Activated T-cell treated with anti-CD3 and anti-CD28 coated beads, Interleukin-2, amount 50 U/mL, for 24 hours (primary cell): Measurements from ENCODE around the gene PDILT.
"Not testable (repeated sequence)": the region's sequence is repeated elsewhere in the genome, so short reads cannot be mapped to it uniquely, and the experiment has no call there.

Experiments used
- DNase-seq: peaks from one replicate; pipeline ENCODE4 v3.0.0-alpha.2; 2020
- H3K27ac Mint-ChIP-seq: 2 replicates; pipeline ENCODE4 v1.8.0; 2020; ENCODE audit warnings: mild to moderate bottlenecking, mixed read lengths
- H3K27me3 Mint-ChIP-seq: 2 replicates; pipeline ENCODE4 v1.8.0; 2020; ENCODE audit warnings: mixed read lengths
- H3K36me3 Mint-ChIP-seq: 2 replicates; pipeline ENCODE4 v1.8.0; 2020; ENCODE audit warnings: low read depth, mixed read lengths
- H3K4me1 Mint-ChIP-seq: 2 replicates; pipeline ENCODE4 v1.8.0; 2020; ENCODE audit warnings: low read depth, mixed read lengths
- H3K4me3 Mint-ChIP-seq: 2 replicates; pipeline ENCODE4 v1.8.0; 2020; ENCODE audit warnings: mild to moderate bottlenecking, moderate library complexity, mixed read lengths
- H3K9me3 Mint-ChIP-seq: 2 replicates; pipeline ENCODE4 v1.8.0; 2020; ENCODE audit warnings: mixed read lengths

PDILT gene

GRCh38 chr16:20421748-20422147 is 17.2 kb upstream of the PDILT start:
- H3K27ac Mint-ChIP-seq, H3K4me3 Mint-ChIP-seq, H3K9me3 Mint-ChIP-seq, DNase-seq, H3K27me3 Mint-ChIP-seq, H3K4me1 Mint-ChIP-seq, H3K36me3 Mint-ChIP-seq: not testable (repeated sequence)

- H3K27ac Mint-ChIP-seq, H3K9me3 Mint-ChIP-seq, H3K36me3 Mint-ChIP-seq, H3K4me1 Mint-ChIP-seq, H3K27me3 Mint-ChIP-seq, DNase-seq, H3K4me3 Mint-ChIP-seq: not testable (repeated sequence)
Measured at GRCh38 chr16:20419093-20419492, 14.6 kb upstream of the PDILT start.

- no peak overlapping the region for H3K27ac Mint-ChIP-seq
- H3K4me1 Mint-ChIP-seq = no peaks in the 10 kb centered on the region
- H3K36me3 Mint-ChIP-seq = no peaks in the 10 kb centered on the region
- no peak for DNase-seq
- no peaks in the 10 kb centered on the region for H3K9me3 Mint-ChIP-seq
- peaks cover 9% of the 10 kb centered on the region for H3K27me3 Mint-ChIP-seq
- no peak overlapping the region for H3K4me3 Mint-ChIP-seq
Measured at GRCh38 chr16:20415541-20415940, 11.0 kb upstream of the PDILT start.

- no peak for DNase-seq
- peaks cover 15% of the 10 kb centered on the region for H3K27me3 Mint-ChIP-seq
- H3K27ac Mint-ChIP-seq = no peak overlapping the region
- H3K36me3 Mint-ChIP-seq = no peaks in the 10 kb centered on the region
- H3K4me1 Mint-ChIP-seq = no peaks in the 10 kb centered on the region
- H3K4me3 Mint-ChIP-seq = no peak overlapping the region
- no peaks in the 10 kb centered on the region for H3K9me3 Mint-ChIP-seq
Measured at GRCh38 chr16:20411055-20411454, 6.5 kb upstream of the PDILT start.

GRCh38 chr16:20410121-20410723 is 5.7 kb upstream of the PDILT start:
- no peaks in the 10 kb centered on the region for H3K36me3 Mint-ChIP-seq
- H3K4me1 Mint-ChIP-seq = no peaks in the 10 kb centered on the region
- no peak overlapping the region for H3K27ac Mint-ChIP-seq

GRCh38 chr16:20409398-20410120 is 5.0 kb upstream of the PDILT start, which contains the start of gene ACSM5:
Gene ACSM5, plus strand, starts transcription at chr16:20409534. Its CDS starts 1,951 bp downstream, at chr16:20411485.
- no peak for DNase-seq
- H3K4me1 Mint-ChIP-seq = no peaks in the 10 kb centered on the region
- H3K4me3 Mint-ChIP-seq = no peak within 1 kb of the TSS
- no peak within 1 kb of the TSS for H3K27ac Mint-ChIP-seq
- no peaks in the 10 kb centered on the region for H3K36me3 Mint-ChIP-seq
- H3K27me3 Mint-ChIP-seq = peaks cover 15% of the 10 kb centered on the region
- no peaks in the 10 kb centered on the region for H3K9me3 Mint-ChIP-seq

More at GRCh38 chr16:20410121-20410723, 5.7 kb upstream of the PDILT start:
- Mint-ChIP-seq H3K4me3 (no peak overlapping the region), H3K27me3 (peaks cover 15% of the 10 kb centered on the region), H3K9me3 (no peaks in the 10 kb centered on the region)
- DNase-seq = no peak

GRCh38 chr16:20402651-20403050 is 1.9 kb downstream of the PDILT start:
- DNase-seq = no peak
- Mint-ChIP-seq H3K27me3 (no peaks in the 10 kb centered on the region), H3K4me3 (no peak overlapping the region), H3K36me3 (no peaks in the 10 kb centered on the region), H3K9me3 (no peaks in the 10 kb centered on the region), H3K27ac (no peak overlapping the region), H3K4me1 (no peaks in the 10 kb centered on the region)

GRCh38 chr16:20401475-20402016 is 3.0 kb downstream of the PDILT start:
- no peaks in the 10 kb centered on the region for H3K36me3 Mint-ChIP-seq
- no peak overlapping the region for H3K4me3 Mint-ChIP-seq
- no peak for DNase-seq
- no peaks in the 10 kb centered on the region for H3K4me1 Mint-ChIP-seq
- no peaks in the 10 kb centered on the region for H3K27me3 Mint-ChIP-seq
- H3K9me3 Mint-ChIP-seq = no peaks in the 10 kb centered on the region
- H3K27ac Mint-ChIP-seq = no peak overlapping the region

GRCh38 chr16:20401066-20401465 is 3.5 kb downstream of the PDILT start:
- DNase-seq = no peak
- no peak overlapping the region for H3K27ac Mint-ChIP-seq
- H3K27me3 Mint-ChIP-seq = no peaks in the 10 kb centered on the region
- no peaks in the 10 kb centered on the region for H3K36me3 Mint-ChIP-seq
- H3K4me1 Mint-ChIP-seq = no peaks in the 10 kb centered on the region
- H3K4me3 Mint-ChIP-seq = no peak overlapping the region
- H3K9me3 Mint-ChIP-seq = no peaks in the 10 kb centered on the region

GRCh38 chr16:20399185-20399584 is 5.4 kb downstream of the PDILT start:
- H3K27ac Mint-ChIP-seq = no peak overlapping the region
- DNase-seq = no peak
- no peak overlapping the region for H3K4me3 Mint-ChIP-seq
- no peaks in the 10 kb centered on the region for H3K9me3 Mint-ChIP-seq
- H3K36me3 Mint-ChIP-seq = no peaks in the 10 kb centered on the region
- no peaks in the 10 kb centered on the region for H3K27me3 Mint-ChIP-seq
- no peaks in the 10 kb centered on the region for H3K4me1 Mint-ChIP-seq

- H3K9me3 Mint-ChIP-seq = no peaks in the 10 kb centered on the region
- no peaks in the 10 kb centered on the region for H3K4me1 Mint-ChIP-seq
- DNase-seq = no peak
- no peaks in the 10 kb centered on the region for H3K27me3 Mint-ChIP-seq
- no peak overlapping the region for H3K4me3 Mint-ChIP-seq
- no peak overlapping the region for H3K27ac Mint-ChIP-seq
- H3K36me3 Mint-ChIP-seq = no peaks in the 10 kb centered on the region
Measured at GRCh38 chr16:20398603-20399002, 5.9 kb downstream of the PDILT start.

- Mint-ChIP-seq H3K36me3 (no peaks in the 10 kb centered on the region), H3K9me3 (no peaks in the 10 kb centered on the region), H3K27ac (no peak overlapping the region), H3K4me1 (no peaks in the 10 kb centered on the region), H3K4me3 (no peak overlapping the region), H3K27me3 (no peaks in the 10 kb centered on the region)
- DNase-seq = no peak
Measured at GRCh38 chr16:20397468-20398074, 7.0 kb downstream of the PDILT start.

- H3K27ac Mint-ChIP-seq = no peak overlapping the region
- no peak overlapping the region for H3K4me3 Mint-ChIP-seq
- H3K4me1 Mint-ChIP-seq = no peaks in the 10 kb centered on the region
- H3K9me3 Mint-ChIP-seq = no peaks in the 10 kb centered on the region
- H3K36me3 Mint-ChIP-seq = no peaks in the 10 kb centered on the region
- DNase-seq = no peak
- no peaks in the 10 kb centered on the region for H3K27me3 Mint-ChIP-seq
Measured at GRCh38 chr16:20396846-20397467, 7.6 kb downstream of the PDILT start.

GRCh38 chr16:20395946-20396345 is 8.6 kb downstream of the PDILT start:
- H3K4me3 Mint-ChIP-seq = no peak overlapping the region
- no peaks in the 10 kb centered on the region for H3K4me1 Mint-ChIP-seq
- no peak for DNase-seq
- H3K36me3 Mint-ChIP-seq = no peaks in the 10 kb centered on the region
- no peak overlapping the region for H3K27ac Mint-ChIP-seq
- H3K27me3 Mint-ChIP-seq = no peaks in the 10 kb centered on the region
- no peaks in the 10 kb centered on the region for H3K9me3 Mint-ChIP-seq
